PFSK-1 (cell line): ENCODE data around the gene VSIG10.

Experiments used
- FOXP2 ChIP-seq: optimal IDR thresholded peaks from 2 replicates; pipeline ENCODE3; 2011; ENCODE audit warnings: borderline replicate concordance, control low read depth, inconsistent platforms; ENCODE audit not compliant: insufficient read depth; ENCODE audit errors: extremely low read length, extremely low read depth
- POLR2AphosphoS5 ChIP-seq: IDR thresholded peaks from 2 replicates; pipeline ENCODE4 v1.6.1; 2012; ENCODE audit warnings: low read depth, mild to moderate bottlenecking, control low read depth, low read length, moderate library complexity
- SIN3A ChIP-seq: IDR thresholded peaks from 2 replicates; pipeline ENCODE4 v1.6.1; 2012; ENCODE audit warnings: mild to moderate bottlenecking, low read length, moderate library complexity, borderline replicate concordance; ENCODE audit not compliant: insufficient read depth
- TAF1 ChIP-seq: IDR thresholded peaks from 2 replicates; pipeline ENCODE4 v1.6.1; 2012; ENCODE audit warnings: low read length, control low read depth, borderline replicate concordance; ENCODE audit not compliant: insufficient read depth
- TF ChIP-seq, protein P1 (sequence below), 2 experiments: IDR thresholded peaks; 2 replicates each; pipeline versions ENCODE4 v1.6.1 to v1.8.0; 2011 to 2012; ENCODE audit warnings: low read depth in 2 of 2, low read length in 2 of 2, control low read depth in 1 of 2, inconsistent platforms in 1 of 2, mild to moderate bottlenecking in 1 of 2, moderate library complexity in 1 of 2; ENCODE audit not compliant: insufficient read depth in 1 of 2

Gene VSIG10

DNA sequence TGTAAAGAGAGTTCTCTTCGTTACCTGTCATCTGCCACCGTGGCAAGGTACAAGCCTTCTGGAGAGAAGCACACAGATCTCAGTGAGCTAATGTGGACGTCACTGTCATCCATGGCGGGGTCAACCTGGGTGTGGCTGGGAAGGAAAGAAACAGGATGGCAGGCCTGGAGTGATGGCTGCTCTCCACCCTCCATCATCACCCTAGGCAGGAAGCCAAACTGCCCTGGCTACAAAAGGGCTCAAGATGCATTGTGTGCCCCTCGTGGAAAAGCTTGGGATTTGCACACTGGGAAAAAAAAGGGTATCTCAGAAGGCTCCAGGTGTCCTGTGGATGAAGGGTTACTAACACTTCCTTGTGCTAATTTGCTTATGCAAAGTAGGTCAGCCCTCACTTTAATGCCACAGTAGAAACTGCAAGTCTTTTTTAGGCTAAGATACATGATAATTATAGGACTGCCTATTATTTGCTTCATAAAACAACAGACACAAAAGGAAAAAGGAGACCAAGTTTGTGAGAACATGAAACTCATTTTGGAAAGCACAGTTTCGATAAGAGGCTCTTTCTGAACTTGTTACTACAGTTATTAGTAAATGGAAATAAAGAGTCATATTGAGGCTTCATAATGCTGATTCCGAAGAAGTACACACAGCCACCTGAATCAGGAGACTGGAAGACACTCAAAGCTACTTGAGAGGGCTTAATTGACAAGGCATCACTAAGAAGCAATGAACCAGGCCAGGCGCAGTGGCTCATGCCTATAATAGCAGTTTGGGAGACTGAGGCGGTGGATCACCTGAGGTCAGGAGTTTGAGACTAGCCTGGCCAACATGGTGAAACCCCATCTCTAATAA lies 68.4 kb downstream of the VSIG10 start:
- TF ChIP-seq POLR2AphosphoS5 (no peak; the same call in 1 of the 2 replicates), FOXP2 (no peak), TAF1 (no peak), SIN3A (no peak)
- TF ChIP-seq, protein P1, sequence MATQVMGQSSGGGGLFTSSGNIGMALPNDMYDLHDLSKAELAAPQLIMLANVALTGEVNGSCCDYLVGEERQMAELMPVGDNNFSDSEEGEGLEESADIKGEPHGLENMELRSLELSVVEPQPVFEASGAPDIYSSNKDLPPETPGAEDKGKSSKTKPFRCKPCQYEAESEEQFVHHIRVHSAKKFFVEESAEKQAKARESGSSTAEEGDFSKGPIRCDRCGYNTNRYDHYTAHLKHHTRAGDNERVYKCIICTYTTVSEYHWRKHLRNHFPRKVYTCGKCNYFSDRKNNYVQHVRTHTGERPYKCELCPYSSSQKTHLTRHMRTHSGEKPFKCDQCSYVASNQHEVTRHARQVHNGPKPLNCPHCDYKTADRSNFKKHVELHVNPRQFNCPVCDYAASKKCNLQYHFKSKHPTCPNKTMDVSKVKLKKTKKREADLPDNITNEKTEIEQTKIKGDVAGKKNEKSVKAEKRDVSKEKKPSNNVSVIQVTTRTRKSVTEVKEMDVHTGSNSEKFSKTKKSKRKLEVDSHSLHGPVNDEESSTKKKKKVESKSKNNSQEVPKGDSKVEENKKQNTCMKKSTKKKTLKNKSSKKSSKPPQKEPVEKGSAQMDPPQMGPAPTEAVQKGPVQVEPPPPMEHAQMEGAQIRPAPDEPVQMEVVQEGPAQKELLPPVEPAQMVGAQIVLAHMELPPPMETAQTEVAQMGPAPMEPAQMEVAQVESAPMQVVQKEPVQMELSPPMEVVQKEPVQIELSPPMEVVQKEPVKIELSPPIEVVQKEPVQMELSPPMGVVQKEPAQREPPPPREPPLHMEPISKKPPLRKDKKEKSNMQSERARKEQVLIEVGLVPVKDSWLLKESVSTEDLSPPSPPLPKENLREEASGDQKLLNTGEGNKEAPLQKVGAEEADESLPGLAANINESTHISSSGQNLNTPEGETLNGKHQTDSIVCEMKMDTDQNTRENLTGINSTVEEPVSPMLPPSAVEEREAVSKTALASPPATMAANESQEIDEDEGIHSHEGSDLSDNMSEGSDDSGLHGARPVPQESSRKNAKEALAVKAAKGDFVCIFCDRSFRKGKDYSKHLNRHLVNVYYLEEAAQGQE (IDR thresholded peaks at IDR 0.05; ENCODE audit: insufficient read depth in 1 of 2, low read depth in 2 of 2, low read length in 2 of 2): no peak

GRCh38 chr12:118034429-118035189 lies 69.2 kb downstream of the VSIG10 start:
- TF ChIP-seq, protein P1 (IDR thresholded peaks at IDR 0.05; ENCODE audit: insufficient read depth in 1 of 2, low read depth in 2 of 2, low read length in 2 of 2): no peak
- TF ChIP-seq FOXP2 (no peak), SIN3A (no peak), POLR2AphosphoS5 (no peak), TAF1 (no peak)

DNA sequence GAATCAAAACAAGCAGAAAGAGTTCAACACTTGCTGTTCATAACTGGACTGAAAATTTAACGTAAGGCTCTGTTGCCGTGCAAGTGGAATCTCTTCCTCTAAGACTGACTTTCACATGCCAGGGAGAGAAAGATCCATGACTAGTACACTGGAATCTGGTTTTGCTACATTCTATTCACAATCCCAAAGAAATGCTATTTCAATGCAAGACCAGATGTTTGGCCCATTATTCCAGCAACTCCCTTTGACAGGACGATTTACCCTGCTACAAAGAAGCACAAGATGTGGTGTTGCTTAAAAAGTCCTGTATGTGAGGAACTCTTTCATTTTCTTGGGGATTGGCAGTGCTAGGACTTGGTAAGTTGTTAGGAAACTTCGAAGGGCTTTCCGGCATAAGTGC lies 69.9 kb downstream of the VSIG10 start:
- TF ChIP-seq, protein P1 (IDR thresholded peaks at IDR 0.05; ENCODE audit: insufficient read depth in 1 of 2, low read depth in 2 of 2, low read length in 2 of 2): no peak
- no peak for TF ChIP-seq TAF1
- no peak for TF ChIP-seq FOXP2
- TF ChIP-seq POLR2AphosphoS5: no peak
- no peak for TF ChIP-seq SIN3A

DNA sequence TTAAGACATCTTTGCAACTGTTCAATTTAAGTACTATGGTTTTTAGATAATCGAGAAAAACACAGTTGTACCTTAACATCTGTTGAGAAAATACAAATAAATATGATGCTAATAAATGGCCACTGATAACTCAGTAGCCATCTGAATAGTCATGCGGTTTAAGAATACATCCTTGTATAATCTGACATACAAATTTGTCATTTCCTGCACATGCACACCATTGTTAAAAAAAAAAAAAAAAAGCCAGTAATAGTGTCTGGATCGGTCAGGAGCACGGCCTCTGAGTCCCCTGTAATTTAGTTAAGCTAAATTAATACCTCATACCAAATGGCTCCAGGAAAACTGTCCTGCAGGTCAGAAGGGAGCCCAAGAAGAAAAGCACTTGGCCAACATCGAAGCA lies 70.5 kb downstream of the VSIG10 start:
- TF ChIP-seq, protein P1 (IDR thresholded peaks at IDR 0.05; ENCODE audit: insufficient read depth in 1 of 2, low read depth in 2 of 2, low read length in 2 of 2): no peak
- TF ChIP-seq TAF1 (no peak), FOXP2 (no peak), POLR2AphosphoS5 (no peak), SIN3A (no peak)
